GM19397 (cell line): Measurements from ENCODE around the gene MRO.
"Not testable (repeated sequence)": the region's sequence is repeated elsewhere in the genome, so short reads cannot be mapped to it uniquely, and the experiment has no call there.

Experiments
- ATAC-seq: cut with Tn5 transposase; IDR thresholded peaks from one replicate; pipeline ENCODE4 v1.9.1; 2021; ENCODE audit warnings: mild to moderate bottlenecking, moderate library complexity; ENCODE audit not compliant: unreplicated experiment

The MRO gene

GRCh38 chr18:50793641-50794565, 25.9 kb downstream of the MRO start:
- ATAC-seq = no peak

DNA sequence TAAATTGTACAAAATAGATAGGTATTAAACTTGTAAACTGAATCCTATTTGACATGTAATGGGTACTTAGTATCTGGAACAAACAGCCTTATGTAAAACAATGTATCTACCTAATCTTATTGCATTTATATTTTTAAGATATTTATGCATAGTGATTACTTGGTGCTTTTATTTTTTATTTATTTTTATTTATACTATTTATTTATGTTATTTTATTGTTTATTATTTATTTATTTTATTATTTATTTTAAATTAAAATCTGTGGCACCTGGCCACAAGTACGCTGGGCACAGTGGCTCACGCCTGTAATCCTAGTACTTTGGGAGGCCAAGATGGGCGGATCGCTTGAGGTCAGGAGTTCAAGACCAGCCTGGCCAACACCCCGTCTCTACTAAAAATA, 26.9 kb downstream of the MRO start:
- no peak for ATAC-seq

DNA sequence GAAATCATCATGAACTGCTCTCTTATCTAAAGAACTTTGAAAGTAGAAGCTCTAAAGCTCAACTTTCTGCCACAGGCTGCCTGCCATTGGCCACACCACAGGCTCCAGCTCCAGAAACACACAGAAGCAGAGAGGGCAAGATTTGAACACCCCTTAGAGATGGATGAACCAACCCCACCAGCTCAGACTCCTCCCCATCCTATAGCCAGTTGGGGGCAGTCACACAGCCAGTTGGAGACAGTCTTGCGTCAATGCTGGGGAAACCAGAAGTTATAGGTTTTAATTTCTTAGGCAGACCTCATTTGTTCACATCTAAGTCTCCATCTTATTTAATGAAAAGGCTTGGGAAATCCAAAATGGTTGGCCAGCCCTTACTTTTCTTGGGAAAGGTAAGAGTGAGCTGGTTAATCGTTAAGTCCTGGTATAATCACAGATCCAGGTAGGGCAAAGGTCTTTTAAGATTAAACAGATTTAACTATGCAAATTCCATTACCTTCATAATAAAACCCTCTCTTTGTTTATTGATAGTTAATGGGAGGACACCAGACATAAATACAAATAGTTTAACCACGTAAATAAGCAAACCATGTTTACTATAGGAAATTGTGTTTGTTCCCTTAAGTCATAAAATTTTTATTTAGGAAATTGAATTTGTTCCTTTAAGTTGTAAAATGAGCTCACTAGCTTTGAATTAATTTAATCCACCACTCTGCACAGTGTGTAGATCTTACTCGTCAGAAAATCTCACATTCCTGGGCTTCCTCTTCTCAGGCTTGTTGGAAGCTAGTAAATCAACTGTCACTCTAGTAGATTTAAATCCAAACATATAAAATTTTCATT, 28.0 kb downstream of the MRO start:
- no peak for ATAC-seq

GRCh38 chr18:50790948-50791347, 28.9 kb downstream of the MRO start:
- no peak for ATAC-seq

DNA sequence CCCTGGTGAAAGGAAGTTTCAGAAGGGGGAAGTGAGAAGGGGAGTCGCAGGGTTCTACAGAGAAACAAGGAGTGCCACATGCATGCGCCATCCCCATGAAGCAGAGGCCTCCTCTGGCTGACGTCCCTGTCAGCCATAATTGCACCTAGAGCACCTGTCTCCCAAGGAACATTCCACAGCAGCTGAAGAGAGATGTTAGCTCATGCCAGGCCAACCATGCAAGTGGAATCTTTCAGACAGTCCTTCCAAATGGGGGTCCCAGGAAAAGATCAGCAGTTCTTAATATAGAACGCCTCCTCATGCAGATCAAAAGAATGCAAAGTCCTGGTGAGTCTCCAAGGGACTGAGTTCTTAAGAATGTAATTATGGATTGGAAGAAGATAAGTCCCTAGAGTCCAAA, 29.6 kb downstream of the MRO start:
- ATAC-seq = no peak

DNA sequence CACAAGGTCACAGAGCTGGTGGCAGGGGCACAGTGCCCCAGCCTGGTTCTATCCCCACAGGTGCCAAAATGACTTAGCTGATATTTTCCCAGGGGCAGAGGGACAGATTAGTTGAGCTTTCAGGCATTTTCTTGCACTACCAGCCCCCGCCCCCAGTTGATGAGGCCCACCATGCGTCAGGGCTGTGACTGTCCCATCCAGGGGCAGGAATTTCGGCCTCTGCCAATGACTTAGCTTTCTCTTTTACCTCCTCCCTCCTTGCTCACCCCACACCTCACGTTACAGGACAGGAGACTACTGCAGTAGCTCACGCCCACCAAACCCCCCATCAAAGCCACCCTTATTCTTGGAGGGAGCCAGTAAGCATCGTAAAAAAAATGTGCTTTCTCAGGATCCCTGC, 31.5 kb downstream of the MRO start:
- no peak for ATAC-seq

GRCh38 chr18:50786864-50787263, 33.0 kb downstream of the MRO start:
- ATAC-seq = no peak

DNA sequence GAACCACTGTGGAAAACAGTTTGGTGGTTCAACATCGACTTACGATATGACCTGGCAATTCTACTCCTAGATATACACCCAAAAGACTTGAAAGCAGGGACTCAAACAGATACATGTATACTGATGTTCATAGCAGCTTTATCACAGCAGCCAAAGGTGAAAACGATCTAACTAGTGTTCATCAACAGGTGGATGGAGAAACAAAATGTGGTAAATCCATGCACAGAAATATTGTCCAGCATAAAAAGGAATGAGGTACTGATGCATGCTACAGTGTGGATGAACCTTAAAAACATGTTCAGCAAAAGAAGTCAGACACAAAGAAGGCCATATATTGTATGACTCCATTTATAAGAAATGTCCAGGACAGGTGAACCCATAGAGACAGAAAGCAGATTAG, 36.3 kb downstream of the MRO start:
- no peak for ATAC-seq

GRCh38 chr18:50779021-50779420, 40.8 kb downstream of the MRO start:
- not testable (repeated sequence) for ATAC-seq

- ATAC-seq = no peak
These were observed 43.4 kb downstream of the MRO start for GRCh38 chr18:50776383-50776782.

- no peak for ATAC-seq
These were observed 44.1 kb downstream of the MRO start for GRCh38 chr18:50775726-50776125.

GRCh38 chr18:50775207-50775606, 44.6 kb downstream of the MRO start:
- ATAC-seq = no peak

GRCh38 chr18:50769463-50769862, 50.4 kb downstream of the MRO start:
- no peak for ATAC-seq

DNA sequence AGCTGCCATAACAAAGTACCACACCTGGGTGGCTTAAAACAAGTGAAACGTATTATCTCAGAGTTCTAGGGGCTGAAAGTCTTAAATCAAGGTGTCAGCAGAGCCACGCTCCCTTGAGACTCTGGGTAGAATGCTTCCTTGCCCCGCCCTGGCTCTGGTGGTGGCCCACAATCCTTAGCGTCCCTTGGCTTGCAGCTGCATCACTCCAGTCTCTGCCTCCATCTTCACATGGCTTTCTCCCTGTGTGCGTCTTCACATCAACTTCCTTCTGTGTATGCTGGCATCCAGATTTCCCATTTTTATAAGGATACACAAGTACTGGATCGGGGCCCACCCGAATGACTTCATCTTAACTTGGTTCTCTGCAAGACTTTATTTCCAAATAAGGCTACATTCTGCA, 62.5 kb downstream of the MRO start:
- no peak for ATAC-seq

- ATAC-seq = no peak
These were observed 65.5 kb downstream of the MRO start for GRCh38 chr18:50754297-50754696.

DNA sequence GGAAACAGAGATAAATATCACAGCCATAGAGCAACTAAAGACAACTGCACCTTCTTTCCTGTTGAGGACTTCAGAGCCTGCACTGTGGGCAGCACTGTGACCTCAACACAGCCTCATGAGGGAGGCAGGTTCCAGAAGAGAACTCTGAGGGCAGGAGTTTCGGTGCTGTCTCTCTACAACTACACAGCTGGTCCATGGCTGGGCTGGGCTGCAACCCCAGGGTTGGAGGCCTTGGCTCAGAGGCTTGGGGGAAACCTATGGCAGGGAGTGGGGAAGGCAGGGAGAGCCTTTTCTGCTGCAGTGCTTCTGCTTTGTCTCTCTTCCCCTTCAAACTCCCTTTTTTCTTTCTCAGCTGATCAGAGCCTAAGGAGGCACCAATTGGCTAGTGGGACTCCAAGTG, 66.5 kb downstream of the MRO start:
- ATAC-seq = no peak

GRCh38 chr18:50751947-50752346, 67.9 kb downstream of the MRO start:
- ATAC-seq = no peak

- ATAC-seq = no peak
These were observed 68.3 kb downstream of the MRO start for GRCh38 chr18:50751490-50751889.

- no peak for ATAC-seq
These were observed 69.3 kb downstream of the MRO start for GRCh38 chr18:50750546-50750945.

GRCh38 chr18:50749945-50750344, 69.9 kb downstream of the MRO start:
- ATAC-seq = no peak

DNA sequence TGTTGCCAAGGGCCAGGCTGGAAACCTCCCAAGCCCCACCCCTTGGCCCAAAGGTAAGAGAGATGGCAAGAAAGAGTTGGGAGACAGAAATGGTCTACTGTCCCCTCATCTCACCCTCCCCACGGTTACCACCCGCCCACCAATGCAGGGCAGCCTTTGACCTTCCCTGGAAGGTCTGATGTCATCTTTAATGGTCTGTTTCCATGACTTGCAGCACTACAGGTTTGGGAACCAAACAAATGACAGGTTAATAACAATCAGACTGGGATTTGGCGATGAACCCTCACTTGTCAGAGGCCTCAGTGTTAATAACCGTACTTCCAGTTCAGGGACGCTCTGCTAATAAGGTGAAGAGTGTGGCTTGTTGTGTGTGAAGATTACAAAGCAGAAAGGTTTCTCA, 70.4 kb downstream of the MRO start:
- ATAC-seq = no peak
